T-helper 1 cell (primary cell): ENCODE results near the gene KLHL28.

ENCODE experiments used
- DNase-seq, 5 donors: peaks; one replicate each; pipeline ENCODE4 v3.0.0-alpha.2; 2012 to 2020
- total RNA-seq, 4 donors: gene quantifications; one replicate each; lab custom pipeline; 2026; lab: John Stamatoyannopoulos, UW

Gene KLHL28
- 45.0 to 77.6 (median 55.8) reads per million in 4 donors for total RNA-seq

DNA sequence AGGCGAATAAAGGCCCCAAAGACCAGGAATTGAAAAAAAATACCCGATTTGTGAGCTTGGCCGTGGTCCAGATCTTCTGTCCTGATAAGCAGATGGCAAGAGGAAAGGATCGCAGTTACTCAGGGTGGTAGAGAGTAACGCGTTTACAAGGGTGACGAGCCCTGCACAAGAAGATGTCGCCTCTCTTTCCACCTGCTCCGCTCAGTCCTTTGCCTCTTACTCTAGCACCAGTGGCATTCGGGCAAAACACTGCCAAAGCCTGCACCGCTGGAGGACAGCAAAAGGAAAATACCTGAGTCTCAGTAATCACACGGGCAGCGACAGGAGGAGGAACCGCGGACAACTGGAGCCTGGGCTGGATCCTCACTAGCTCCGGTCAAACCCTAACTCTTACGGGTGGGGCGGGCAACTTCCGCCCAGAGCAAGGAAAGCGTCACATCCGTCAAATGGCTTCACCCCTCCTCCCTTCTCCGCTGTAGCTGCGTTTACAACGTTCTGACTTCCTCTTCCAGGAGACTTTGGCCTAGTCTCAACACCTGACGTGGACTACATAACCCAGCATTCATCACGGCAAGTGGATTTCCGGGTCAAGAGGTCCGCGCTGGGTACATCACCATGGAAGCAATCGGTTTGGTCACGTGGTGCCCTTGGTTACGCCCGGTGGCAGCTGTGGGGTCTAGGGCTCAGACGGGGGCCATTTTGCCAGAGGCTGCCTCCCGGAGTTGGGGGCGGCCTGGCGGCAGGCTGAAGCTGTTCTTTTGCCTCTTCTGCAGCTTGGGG lies at the start of gene KLHL28, which contains the start of gene TOGARAM1:
TSS of gene KLHL28 (minus strand) at position 394 of the 780 bp plus-strand sequence. CDS start 16,019 bp downstream, outside the sequence.
TSS of gene TOGARAM1 (plus strand) at position 637 of the 780 bp plus-strand sequence. CDS start 232 bp downstream, outside the sequence.
- peak; percentile 86 to 99 (median 96) for DNase-seq

DNA sequence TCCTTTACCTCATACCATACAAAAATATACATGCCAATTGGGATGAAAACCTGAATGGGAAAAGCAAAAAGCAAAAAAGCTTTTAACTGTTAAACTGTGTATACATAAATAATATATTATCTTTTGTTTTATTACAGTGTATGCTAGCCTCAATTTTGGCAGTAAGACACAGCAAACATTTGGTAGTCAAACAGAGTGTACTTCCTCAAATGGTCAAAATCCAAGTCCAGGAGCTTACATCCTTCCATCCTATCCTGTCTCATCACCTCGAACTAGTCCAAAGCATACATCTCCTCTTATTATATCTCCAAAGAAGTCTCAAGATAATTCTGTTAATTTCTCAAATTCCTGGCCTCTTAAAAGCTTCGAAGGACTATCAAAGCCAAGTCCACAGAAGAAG lies 42.2 kb upstream of the KLHL28 start:
- no peak for DNase-seq

- no peak for DNase-seq
Measured at GRCh38 chr14:44995770-44996294, 34.1 kb upstream of the KLHL28 start.

DNA sequence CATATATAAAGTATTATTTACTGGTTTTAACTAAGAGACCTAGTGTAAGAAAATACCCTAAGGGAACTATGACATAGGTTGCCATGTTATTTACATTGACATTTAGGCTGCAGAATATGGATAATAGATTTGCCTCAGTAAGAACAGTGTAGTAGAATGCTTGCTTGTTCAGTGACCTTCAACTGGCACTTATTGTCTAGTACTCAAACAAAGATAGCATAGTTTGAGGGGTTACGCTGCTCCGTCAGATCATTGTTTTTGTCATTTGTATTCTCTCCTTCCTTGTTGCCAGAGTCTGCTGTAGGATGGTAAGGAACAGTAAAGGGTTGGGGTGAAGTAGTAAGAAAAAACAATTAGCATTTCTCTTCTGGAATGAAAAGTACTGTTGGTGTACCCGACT lies 33.4 kb upstream of the KLHL28 start:
- DNase-seq: no peak

DNA sequence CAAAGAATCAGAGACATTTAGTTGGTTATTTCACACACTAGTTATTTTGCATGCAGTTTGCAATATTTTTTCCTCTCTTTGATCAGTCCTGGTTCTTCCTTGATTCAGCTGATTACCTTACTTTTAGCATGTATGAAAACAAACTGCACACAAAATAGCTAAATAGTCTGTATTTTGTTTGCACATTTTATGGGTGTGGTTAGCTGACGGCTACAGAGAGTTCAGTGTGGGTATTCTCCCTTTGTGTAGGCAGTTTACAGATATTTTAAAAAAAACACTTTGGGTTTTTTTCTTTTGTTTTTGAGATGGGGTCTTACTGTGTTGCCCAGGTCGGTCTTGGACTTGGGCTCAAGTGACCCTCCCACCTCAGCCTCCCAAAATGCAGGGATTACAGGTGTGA lies 28.8 kb upstream of the KLHL28 start:
- DNase-seq: no peak

- no peak for DNase-seq
Measured at GRCh38 chr14:44989497-44990440, 28.0 kb upstream of the KLHL28 start.

- no peak for DNase-seq
Measured at GRCh38 chr14:44988694-44989093, 26.9 kb upstream of the KLHL28 start.

- no peak for DNase-seq
Measured at GRCh38 chr14:44982594-44982993, 20.8 kb upstream of the KLHL28 start.

DNA sequence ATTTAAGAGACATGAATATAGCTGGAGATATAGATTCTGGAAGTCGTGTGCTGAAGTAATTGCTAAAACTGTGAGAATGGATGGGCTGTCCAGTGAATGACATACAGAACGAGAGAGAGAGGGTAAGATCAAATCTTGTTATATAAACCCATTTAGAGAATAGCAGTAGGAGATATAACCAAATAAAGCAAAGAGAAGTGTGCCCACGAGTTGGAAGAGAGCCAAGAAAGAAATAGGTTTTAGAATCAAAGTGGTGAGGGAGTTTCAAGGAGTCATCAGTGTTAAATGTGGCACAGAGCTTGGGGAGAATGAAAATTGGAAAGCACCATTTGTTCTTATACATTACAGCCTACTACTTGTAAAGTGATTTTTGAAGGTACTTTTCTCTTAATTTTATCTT lies 19.5 kb upstream of the KLHL28 start:
- no peak for DNase-seq

DNA sequence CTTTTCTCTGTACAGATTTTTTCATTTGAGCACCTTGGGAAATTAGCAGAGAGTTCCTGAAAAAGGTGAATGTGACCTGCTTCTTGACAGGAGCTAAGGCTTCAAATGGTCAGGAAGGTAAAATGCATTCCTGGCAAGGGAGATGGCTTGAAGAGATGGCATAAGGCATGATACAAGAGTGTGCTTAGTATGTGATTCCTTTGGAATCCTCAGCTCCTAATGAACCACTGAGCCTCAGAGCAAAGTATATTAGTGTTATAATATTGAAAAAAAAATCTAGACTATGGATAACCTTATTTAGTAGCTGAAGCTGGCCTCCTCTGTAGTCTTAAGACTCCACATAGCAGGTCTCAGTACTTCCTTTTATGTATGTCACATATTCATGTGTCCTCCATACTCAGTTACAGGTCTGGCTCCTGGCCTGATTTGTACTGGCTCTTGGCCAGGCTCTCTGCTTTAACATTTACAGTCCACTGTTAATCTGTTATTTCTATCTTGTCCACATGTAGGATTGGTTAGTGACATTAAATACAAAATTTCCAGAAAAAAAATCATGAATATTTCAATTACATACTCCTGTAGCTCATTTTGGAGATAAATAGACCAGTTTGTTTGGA lies 18.1 kb upstream of the KLHL28 start:
- no peak for DNase-seq

GRCh38 chr14:44979273-44979672 lies 17.5 kb upstream of the KLHL28 start:
- DNase-seq: no peak

DNA sequence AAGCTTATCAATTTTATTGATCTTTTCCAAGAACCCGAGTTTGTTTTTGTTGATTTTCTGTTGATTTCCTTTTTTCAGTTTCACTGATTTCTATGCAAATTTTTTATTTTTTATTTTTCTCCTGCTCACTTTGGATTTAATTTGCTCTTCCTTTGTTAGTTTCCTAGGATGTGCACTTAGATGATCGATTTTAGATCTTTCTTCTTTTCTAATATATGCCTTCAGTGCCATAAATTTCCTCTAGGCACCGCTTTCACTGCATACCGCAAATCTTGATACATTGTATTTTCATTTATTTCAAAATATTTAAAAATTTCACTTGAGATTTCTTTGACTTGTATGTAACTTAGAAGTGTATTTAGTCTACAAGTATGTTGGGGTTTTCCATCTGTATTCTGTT lies 9.7 kb upstream of the KLHL28 start:
- DNase-seq: no peak

DNA sequence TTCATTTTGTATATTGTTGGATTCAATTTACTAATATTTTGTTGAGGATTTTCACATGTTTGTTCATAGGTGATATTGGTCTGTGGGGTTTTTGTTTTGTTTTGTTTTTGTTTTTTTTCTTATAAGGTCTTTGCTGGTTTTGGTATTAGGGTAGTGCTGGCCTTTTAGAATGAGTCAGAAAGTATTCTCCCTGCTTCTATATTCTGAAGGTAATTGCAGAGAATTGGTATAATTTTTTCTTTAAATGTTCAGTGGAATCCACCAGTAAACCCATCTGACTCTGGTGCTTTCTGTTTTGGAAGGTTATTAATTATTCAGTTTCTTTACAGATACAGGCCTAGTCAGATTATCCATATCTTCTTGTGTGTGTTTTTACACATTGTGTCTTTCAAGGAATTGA lies 9.2 kb upstream of the KLHL28 start:
- no peak for DNase-seq

- DNase-seq: no peak
Measured at GRCh38 chr14:44968714-44969113, 7.0 kb upstream of the KLHL28 start.

- DNase-seq: no peak
Measured at GRCh38 chr14:44966601-44967336, 5.0 kb upstream of the KLHL28 start.

GRCh38 chr14:44963775-44964380 lies 2.1 kb upstream of the KLHL28 start:
- DNase-seq: no peak

- DNase-seq: no peak
Measured at GRCh38 chr14:44963044-44963528, 1.3 kb upstream of the KLHL28 start.

GRCh38 chr14:44962334-44963043 lies 742 bp upstream of the KLHL28 start:
- DNase-seq: peak in 1 of 5 donors; percentile 23

DNA sequence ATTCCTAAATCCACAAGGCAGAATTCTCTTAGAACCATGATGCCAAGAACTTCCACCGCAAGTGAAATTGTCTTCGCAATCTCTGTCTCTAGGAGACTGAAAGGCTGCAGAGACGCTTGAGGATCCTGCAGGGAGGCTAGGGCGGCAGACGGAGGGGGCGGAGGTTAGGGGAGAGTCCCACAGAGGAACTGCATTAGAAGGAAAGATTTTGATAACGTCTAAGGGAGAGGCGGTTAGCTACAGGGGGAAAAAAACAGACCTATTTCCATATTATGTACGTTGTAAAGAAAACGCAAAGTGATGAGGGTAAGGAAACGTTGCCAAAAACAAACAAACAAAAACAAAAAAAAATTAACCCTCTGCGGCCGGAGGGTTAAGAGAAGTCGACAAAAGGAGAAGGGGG lies 595 bp downstream of the KLHL28 start:
- peak; percentile 23 to 60 (median 52) for DNase-seq

DNA sequence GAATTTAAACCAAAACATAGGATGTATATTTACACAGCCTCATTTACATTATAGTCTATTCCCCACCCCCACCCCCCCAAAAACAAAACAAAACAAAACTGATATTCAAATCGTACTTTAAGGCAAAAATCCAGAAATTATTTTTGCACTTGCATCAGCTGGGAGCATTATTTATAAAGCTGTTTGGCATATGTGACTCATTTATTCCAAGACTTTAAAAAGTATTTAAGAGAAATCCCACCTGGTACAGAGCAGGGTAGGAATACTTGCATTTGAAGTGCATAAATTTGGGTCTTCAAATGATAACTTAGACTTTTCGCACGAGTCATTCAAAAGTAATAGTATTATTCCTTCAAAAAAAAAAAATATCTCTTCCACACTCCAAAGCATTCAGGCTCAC lies 1.1 kb downstream of the KLHL28 start:
- DNase-seq: no peak

DNA sequence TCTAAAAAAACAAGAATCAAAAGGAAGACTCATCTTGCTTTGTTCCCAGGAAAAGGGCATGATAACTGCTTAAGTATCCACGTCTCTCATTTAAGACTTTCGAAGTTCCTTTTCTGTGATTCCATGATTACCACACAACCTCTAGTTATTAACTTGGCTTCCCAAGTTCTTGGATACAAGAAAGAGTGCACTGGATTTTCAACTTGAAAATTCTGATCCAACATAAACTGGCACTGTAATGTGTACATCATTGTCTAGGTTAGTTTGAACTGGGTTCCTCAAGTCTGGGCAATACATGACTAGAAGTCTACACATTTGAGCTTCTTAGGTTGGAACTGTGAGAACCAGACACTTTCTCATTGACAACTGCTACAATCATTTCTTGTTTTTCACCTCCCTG lies 1.6 kb downstream of the KLHL28 start:
- DNase-seq: no peak
